GM10847 (cell line): Measurements from ENCODE around the gene EXOC4.

Experiments used
- POLR2A ChIP-seq: IDR thresholded peaks from 2 replicates; pipeline ENCODE4 v1.6.1; 2011; ENCODE audit not compliant: insufficient read length; ENCODE audit errors: extremely low read depth

Gene EXOC4

DNA sequence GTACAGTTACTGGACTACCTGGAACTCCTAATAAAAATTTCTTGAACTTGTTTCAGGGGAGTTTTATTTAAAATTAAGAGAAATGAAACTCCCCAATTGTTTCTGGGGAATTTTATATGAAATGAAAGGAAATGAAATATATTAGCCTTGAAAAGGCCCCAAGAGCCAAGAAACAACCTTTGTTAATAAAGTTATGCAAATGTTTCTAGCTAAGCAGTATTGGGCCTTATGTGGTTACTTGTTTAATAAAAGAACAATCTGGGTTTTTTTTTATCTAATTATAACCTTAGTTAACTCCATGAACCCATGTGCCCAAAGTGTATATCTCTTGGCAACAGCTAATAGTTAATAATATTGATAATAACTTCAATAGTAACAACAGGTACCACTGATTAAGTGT lies 222.8 kb downstream of the EXOC4 start:
- no peak for TF ChIP-seq POLR2A

DNA sequence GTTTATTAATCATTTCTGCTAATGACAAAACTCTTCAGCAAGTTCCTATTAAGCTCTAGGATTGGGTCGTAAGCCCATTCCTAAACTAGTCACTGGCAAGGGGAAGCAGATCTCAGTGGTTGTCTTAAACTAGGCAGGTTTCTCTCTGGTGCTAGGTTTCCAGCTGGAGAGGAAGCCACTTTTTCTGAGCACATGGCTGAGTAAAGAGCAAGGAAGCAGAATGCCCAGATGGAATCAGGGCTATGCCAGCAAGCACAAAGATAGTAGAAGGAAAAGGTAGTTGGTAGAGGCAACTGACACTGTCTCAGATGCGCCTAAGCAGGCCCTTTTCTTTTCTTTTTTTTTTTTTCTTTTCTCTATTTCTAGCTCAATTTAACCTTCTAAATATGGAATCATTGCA lies 224.9 kb downstream of the EXOC4 start:
- TF ChIP-seq POLR2A, result no peak

GRCh38 chr7:133478591-133479135 lies 225.8 kb downstream of the EXOC4 start:
- no peak for TF ChIP-seq POLR2A

- TF ChIP-seq POLR2A, result no peak
Measured at GRCh38 chr7:133479456-133480065, 226.7 kb downstream of the EXOC4 start.

DNA sequence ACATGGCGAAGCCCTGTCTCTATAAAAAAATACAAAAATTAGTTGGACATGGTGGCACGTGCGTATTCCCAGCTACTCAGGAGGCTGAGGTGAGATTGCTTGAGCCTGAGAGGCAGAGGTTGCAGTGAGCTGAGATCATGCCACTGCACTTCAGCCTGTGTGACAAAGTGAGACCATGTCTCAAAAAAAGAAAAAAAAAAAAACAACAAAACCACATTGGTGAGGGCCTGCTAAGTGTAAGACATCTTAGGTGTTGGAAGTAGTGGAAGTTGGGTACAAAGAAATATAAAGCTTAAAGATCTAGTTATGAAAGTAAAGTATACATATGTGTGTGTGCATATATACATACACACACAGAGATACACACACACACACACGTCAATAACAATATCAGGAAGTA lies 228.0 kb downstream of the EXOC4 start:
- TF ChIP-seq POLR2A, result no peak

DNA sequence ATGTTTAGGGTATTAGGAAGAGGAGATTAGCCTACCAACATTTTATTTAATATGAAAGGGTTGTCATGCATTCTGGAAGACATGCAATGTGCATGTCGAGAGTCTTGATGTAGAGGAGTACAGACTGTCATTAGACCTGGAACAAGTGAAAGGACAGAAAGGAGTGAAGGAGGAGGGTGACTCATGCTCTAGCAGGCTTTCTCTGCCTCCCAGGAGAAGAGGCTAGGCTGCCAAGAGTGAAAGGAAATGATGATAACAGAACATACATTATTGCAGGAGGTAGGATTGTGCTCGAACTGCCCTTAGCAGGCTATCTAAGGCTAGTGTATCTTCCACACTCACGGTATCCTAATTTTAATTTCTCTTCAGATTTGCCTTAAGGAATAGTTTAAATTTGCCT lies 228.8 kb downstream of the EXOC4 start:
- TF ChIP-seq POLR2A, result no peak

DNA sequence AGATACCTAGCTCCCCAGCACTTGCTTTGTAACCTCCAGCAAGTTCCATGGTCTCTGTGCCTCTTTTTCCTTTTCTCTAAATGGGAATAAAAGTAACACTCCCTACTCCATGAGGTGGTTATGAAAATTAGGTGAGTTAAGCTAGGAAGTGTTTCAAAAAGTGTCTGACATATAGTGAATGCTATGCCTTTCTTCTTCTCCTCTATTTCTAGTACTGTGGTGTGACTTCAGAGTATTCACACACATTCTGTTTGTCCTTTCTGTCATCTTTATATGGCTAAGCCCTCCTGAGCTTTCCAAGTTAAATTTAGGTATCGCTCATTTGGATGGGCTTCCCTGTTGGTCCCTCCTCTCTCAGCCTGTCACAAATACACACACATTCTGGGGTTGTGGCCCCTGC lies 229.7 kb downstream of the EXOC4 start:
- no peak for TF ChIP-seq POLR2A

- no peak for TF ChIP-seq POLR2A
Measured at GRCh38 chr7:133484086-133484485, 231.2 kb downstream of the EXOC4 start.

DNA sequence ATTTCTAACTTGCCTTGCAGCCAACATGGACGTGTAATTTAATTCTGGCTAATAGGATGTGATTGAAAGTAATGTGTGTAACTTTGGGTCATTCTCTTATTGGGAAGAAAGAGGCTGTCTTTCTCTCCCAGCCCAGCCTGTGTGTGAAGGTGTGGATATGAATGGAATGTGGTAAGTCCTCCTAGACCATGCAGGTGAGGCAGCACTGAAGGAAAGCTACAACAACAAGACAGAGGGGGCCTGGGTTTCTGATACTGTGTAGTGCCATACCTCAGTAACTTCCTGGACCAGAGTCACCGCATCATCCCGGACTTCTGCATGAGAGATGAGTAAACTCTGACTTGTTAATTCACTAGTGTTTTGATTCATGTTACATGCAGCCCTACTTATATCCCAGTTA lies 237.0 kb downstream of the EXOC4 start:
- TF ChIP-seq POLR2A, result no peak

DNA sequence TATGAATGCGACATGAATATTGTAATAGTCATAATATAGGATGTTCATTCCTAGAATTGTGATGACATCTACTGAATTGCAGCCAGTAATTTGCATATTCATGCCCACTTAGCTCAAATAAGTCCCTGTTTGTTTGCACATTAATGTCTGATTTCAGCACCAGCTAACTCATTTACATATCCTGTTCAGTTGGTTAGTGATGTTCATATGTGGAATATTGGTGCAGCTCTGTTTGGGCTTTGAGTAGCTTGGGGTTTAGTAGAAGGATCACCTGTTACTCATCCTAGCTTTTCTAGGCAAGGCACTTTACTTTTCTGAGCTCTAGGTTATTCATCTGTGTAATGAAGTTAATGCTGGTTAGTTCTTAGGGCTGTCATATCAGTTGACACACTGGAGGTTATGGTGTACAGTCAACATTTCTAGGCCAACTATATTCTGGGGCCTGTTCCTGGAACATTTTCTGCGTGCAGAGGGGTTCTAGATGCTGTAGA lies 238.4 kb downstream of the EXOC4 start:
- no peak for TF ChIP-seq POLR2A

DNA sequence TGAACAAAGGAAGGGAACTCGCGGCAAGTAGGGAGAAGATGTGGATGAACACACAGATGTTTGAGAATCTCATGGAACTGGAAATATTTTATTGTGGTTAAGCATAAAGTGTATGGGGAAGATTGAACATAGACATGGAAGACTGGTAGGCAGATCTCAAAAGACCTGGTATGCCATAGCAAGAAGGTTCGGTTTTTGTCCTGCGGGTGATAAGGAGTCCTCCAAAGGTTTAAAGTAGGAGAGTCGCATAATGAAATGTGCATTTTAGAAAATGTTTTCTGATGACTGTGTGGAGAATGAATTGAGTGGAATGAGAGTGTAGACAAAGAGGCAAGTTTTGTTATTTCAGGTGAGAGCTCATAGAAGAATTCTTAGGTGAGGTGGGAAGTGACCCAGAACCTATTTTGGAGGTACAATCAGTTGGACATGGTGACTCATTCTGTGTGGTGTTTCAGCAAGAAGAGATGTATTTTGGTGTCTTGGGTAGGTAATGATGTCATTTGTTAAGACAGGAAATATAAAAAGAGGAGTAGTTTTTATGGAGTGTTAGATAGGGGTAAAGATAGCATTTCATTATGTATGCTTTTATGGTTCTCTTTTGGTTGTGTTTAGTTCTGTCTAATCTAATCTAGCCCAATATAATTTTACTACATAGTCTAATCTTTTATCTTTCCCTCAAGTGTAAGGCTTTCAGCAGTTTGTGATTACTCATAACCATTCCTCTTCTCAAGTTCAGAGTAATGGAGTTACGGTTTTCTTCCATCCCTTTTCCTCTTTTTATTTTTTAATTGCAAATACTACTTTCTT lies 239.2 kb downstream of the EXOC4 start:
- TF ChIP-seq POLR2A, result no peak

- TF ChIP-seq POLR2A, result no peak
Measured at GRCh38 chr7:133497061-133497460, 244.2 kb downstream of the EXOC4 start.

- TF ChIP-seq POLR2A, result no peak
Measured at GRCh38 chr7:133501771-133502170, 248.9 kb downstream of the EXOC4 start.

- TF ChIP-seq POLR2A, result no peak
Measured at GRCh38 chr7:133502498-133502897, 249.6 kb downstream of the EXOC4 start.

DNA sequence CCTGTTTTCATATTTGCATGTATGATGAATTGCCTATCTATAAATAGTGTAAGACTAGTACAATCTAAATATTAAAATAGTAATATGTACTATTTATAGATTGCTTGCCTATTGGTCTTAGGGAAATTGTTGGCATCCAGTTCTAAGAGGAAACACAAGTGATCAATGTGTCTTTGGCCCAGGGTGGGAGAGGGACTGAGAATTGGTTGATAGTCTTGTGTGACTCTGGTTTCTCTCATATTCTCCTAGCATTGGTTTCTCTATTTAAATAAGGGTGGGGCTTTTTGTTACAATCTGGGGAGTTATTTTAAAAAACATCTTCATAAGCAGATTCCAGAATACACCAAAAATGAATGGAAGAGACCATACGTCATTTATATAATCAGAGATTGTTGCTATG lies 250.1 kb downstream of the EXOC4 start:
- TF ChIP-seq POLR2A, result no peak

DNA sequence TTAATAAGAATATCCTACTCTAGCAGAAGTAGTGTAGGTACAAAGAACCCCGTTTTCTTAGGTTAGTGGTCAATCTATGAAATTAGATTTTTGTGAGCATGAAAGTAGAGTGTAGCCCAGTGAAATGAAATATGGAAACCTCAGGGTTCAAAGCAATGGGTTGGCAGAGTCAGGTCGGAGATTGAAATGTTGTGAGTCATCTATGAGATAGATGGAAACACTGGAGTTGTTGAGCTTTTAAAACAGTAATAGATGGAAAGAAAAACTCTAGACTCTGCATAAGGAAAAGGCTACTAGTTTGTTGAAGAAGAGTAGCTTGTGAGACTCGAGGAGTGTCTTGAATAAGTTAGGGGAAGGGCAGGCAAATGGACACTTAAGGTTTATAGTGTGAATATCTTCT lies 251.9 kb downstream of the EXOC4 start:
- no peak for TF ChIP-seq POLR2A

DNA sequence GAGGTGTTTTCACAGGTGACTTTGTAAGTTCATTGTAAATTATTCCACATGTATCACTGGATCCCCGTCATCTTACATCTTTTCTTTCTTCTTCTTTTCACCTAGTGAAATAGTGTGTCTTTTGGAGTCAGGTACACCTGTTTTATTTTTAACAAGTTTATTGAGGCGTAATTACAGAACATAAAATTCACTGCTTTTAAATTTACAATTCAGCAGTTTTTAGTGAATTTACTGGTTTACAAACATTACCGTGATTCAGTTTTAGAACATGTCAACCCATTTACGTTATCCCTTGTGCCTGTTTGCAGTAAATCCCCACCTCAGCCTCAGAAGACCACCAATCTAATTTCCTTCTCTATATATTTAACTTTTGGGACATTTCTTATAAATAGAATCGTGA lies 256.9 kb downstream of the EXOC4 start:
- no peak for TF ChIP-seq POLR2A
